Ovary (tissue), 3 donors: ENCODE measurements around the gene EVX2.

ENCODE experiments used
- POLR2A ChIP-seq: fragments of 450-650 bp; IDR thresholded peaks from one replicate; pipeline ENCODE4 v1.6.1; 2017; ENCODE audit warnings: antibody characterized with exemption, mild to moderate bottlenecking, moderate library complexity
- TF ChIP-seq, protein P1 (sequence below), 3 donors: fragments of 450-650 bp in 2 of 3; fragments of 200-600 bp in 1 of 3; IDR thresholded peaks; one replicate each; pipeline versions ENCODE4 v1.5.1 to v1.8.0; 2016 to 2022; ENCODE audit warnings: antibody characterized with exemption in 3 of 3, mild to moderate bottlenecking in 1 of 3
- donor health status: DM: no; HTN: no; CAD: no.

- TF ChIP-seq, protein P1, sequence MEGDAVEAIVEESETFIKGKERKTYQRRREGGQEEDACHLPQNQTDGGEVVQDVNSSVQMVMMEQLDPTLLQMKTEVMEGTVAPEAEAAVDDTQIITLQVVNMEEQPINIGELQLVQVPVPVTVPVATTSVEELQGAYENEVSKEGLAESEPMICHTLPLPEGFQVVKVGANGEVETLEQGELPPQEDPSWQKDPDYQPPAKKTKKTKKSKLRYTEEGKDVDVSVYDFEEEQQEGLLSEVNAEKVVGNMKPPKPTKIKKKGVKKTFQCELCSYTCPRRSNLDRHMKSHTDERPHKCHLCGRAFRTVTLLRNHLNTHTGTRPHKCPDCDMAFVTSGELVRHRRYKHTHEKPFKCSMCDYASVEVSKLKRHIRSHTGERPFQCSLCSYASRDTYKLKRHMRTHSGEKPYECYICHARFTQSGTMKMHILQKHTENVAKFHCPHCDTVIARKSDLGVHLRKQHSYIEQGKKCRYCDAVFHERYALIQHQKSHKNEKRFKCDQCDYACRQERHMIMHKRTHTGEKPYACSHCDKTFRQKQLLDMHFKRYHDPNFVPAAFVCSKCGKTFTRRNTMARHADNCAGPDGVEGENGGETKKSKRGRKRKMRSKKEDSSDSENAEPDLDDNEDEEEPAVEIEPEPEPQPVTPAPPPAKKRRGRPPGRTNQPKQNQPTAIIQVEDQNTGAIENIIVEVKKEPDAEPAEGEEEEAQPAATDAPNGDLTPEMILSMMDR (IDR thresholded peaks at IDR 0.05), result no peak
- TF ChIP-seq POLR2A, result no peak
These were observed 38.4 kb upstream of the EVX2 start for GRCh38 chr2:176122052-176122682.
